WTC11 (cell line): ENCODE results near the gene SORT1. TPM values are rescaled to one million over a fixed set of nuclear protein-coding genes. Genes with fewer than 3 reads are reported as not detected.

ENCODE experiments used
- ATAC-seq: fragments of 200-7000 bp; cut with Tn5 transposase; 2 replicates; pipeline ENCODE4 v1.10.0; 2021; ENCODE audit warnings: mild to moderate bottlenecking, moderate library complexity
- CTCF ChIA-PET: fragments of 300-600 bp; sonication (Branson Sonifier 250); formaldehyde crosslinking; loops from one replicate; lab custom pipeline; 2021; ENCODE audit warnings: antibody characterized with exemption; lab: Charles Lee
- POLR2A ChIA-PET: fragments of 350-600 bp; sonication (Branson Sonifier 250); formaldehyde crosslinking; loops from one replicate; lab custom pipeline; 2021; ENCODE audit warnings: antibody characterized with exemption; lab: Charles Lee
- DNase-seq: peaks from one replicate; pipeline ENCODE4 v3.0.0; 2021; ENCODE audit warnings: low spot score
- H3K27ac Mint-ChIP-seq: 2 replicates; pipeline ENCODE4 v1.8.0; 2021; ENCODE audit warnings: mixed read lengths
- H3K27me3 Mint-ChIP-seq: 2 replicates; pipeline ENCODE4 v1.8.0; 2021; ENCODE audit warnings: low read depth, mild to moderate bottlenecking, moderate library complexity, mixed read lengths
- H3K36me3 Mint-ChIP-seq: 2 replicates; pipeline ENCODE4 v1.8.0; 2021; ENCODE audit warnings: mixed read lengths
- H3K4me1 Mint-ChIP-seq: 2 replicates; pipeline ENCODE4 v1.8.0; 2022; ENCODE audit warnings: mixed read lengths
- H3K4me3 Mint-ChIP-seq: 2 replicates; pipeline ENCODE4 v1.8.0; 2021; ENCODE audit warnings: mild to moderate bottlenecking, moderate library complexity, mixed read lengths
- H3K9me3 Mint-ChIP-seq: 2 replicates; pipeline ENCODE4 v1.8.0; 2021; ENCODE audit warnings: mixed read lengths
- AFF4 ChIP-seq: sonication (generic); formaldehyde crosslinking; IDR thresholded peaks from 2 replicates; pipeline ENCODE4 v1.8.1; 2023; ENCODE audit warnings: mild to moderate bottlenecking, missing genetic modification reagents, borderline replicate concordance
- ETV6 ChIP-seq: sonication (generic); formaldehyde crosslinking; IDR thresholded peaks from 2 replicates; pipeline ENCODE4 v1.8.1; 2022; ENCODE audit warnings: mild to moderate bottlenecking, missing genetic modification reagents
- GABPB1 ChIP-seq: sonication (generic); formaldehyde crosslinking; IDR thresholded peaks from 2 replicates; pipeline ENCODE4 v1.8.1; 2023; ENCODE audit warnings: mild to moderate bottlenecking, missing genetic modification reagents
- JAZF1 ChIP-seq: fragments of 250-450 bp; sonication (Bioruptor Pico); IDR thresholded peaks from 2 replicates; pipeline ENCODE4 v1.9.0; 2021; ENCODE audit warnings: moderate library complexity, mild to moderate bottlenecking, inconsistent platforms
- MLX ChIP-seq: sonication (generic); formaldehyde crosslinking; IDR thresholded peaks from 2 replicates; pipeline ENCODE4 v1.8.1; 2023; ENCODE audit warnings: mild to moderate bottlenecking, missing genetic modification reagents, moderate library complexity
- NFE2L1 ChIP-seq: sonication (generic); formaldehyde crosslinking; IDR thresholded peaks from 2 replicates; pipeline ENCODE4 v1.8.1; 2023; ENCODE audit warnings: missing genetic modification reagents
- NR2C2 ChIP-seq: sonication (generic); formaldehyde crosslinking; IDR thresholded peaks from 2 replicates; pipeline ENCODE4 v1.8.0; 2022; ENCODE audit warnings: mild to moderate bottlenecking, missing genetic modification reagents
- RORB ChIP-seq: fragments of 250-450 bp; sonication (Bioruptor Pico); IDR thresholded peaks from 2 replicates; pipeline ENCODE4 v1.9.0; 2021; ENCODE audit warnings: mild to moderate bottlenecking
- ZNF121 ChIP-seq: sonication (generic); formaldehyde crosslinking; IDR thresholded peaks from 2 replicates; pipeline ENCODE4 v1.8.0; 2023; ENCODE audit warnings: missing genetic modification reagents
- ZNF219 ChIP-seq: sonication (generic); formaldehyde crosslinking; IDR thresholded peaks from 2 replicates; pipeline ENCODE4 v1.8.0; 2023; ENCODE audit warnings: missing genetic modification reagents, mild to moderate bottlenecking, borderline replicate concordance
- ZNF396 ChIP-seq: fragments of 250-450 bp; sonication (Bioruptor Pico); IDR thresholded peaks from 2 replicates; pipeline ENCODE4 v1.8.0; 2021; ENCODE audit warnings: mild to moderate bottlenecking, moderate library complexity, borderline replicate concordance
- ZNF416 ChIP-seq: fragments of 250-450 bp; sonication (Bioruptor Pico); IDR thresholded peaks from 2 replicates; pipeline ENCODE4 v1.9.0; 2021; ENCODE audit warnings: mild to moderate bottlenecking, inconsistent platforms
- total RNA-seq: library from RNA; stranded (reverse); gene quantifications from 3 replicates; pipeline ENCODE4 v1.2.3, GENCODE V29; 2021
- TF ChIP-seq, protein P1 (sequence below): sonication (generic); formaldehyde crosslinking; IDR thresholded peaks from 2 replicates; pipeline ENCODE4 v1.8.1; 2022; ENCODE audit warnings: low read depth, mild to moderate bottlenecking, moderate library complexity, missing genetic modification reagents, borderline replicate concordance
- TF ChIP-seq, protein P2 (sequence below): fragments of 200-600 bp; IDR thresholded peaks from 2 replicates; pipeline ENCODE4 v1.8.0; 2022; ENCODE audit warnings: antibody characterized with exemption
- TF ChIP-seq, protein P3 (sequence below): sonication (generic); formaldehyde crosslinking; conservative IDR thresholded peaks from 2 replicates; pipeline ENCODE4 v1.8.1; 2022; ENCODE audit warnings: mild to moderate bottlenecking, missing genetic modification reagents
- TF ChIP-seq, protein P4 (sequence below): sonication (generic); formaldehyde crosslinking; IDR thresholded peaks from 2 replicates; pipeline ENCODE4 v1.8.0; 2022; ENCODE audit warnings: mild to moderate bottlenecking, missing genetic modification reagents
- TF ChIP-seq, protein P5 (sequence below): sonication (generic); formaldehyde crosslinking; IDR thresholded peaks from 2 replicates; pipeline ENCODE4 v1.8.0; 2023; ENCODE audit warnings: missing genetic modification reagents, mild to moderate bottlenecking, borderline replicate concordance
- TF ChIP-seq, protein P6 (sequence below): sonication (generic); formaldehyde crosslinking; IDR thresholded peaks from 2 replicates; pipeline ENCODE4 v1.8.0; 2023; ENCODE audit warnings: mild to moderate bottlenecking, missing genetic modification reagents

SORT1 gene
- total RNA-seq, 1 experiment from 2014 or later = 55.9 TPM

- ATAC-seq (no peak), DNase-seq (no peak)
- H3K36me3 Mint-ChIP-seq = peaks cover 17% of the 10 kb centered on the region
- no peak for TF ChIP-seq MLX (CRISPR knock-in tag)
- H3K9me3 Mint-ChIP-seq = no peaks in the 10 kb centered on the region
- H3K27me3 Mint-ChIP-seq = no peaks in the 10 kb centered on the region
- peaks cover 27% of the 10 kb centered on the region for H3K4me1 Mint-ChIP-seq
- 0 out of 2 replicates have a peak overlapping the region, but pooled peaks have one; percentile 13 for H3K27ac Mint-ChIP-seq
- POLR2A ChIA-PET = no interaction called here
- CTCF ChIA-PET = no interaction called here
- no peak overlapping the region for H3K4me3 Mint-ChIP-seq
Observed at GRCh38 chr1:109423498-109423897, 25.8 kb upstream of the SORT1 start.

DNA sequence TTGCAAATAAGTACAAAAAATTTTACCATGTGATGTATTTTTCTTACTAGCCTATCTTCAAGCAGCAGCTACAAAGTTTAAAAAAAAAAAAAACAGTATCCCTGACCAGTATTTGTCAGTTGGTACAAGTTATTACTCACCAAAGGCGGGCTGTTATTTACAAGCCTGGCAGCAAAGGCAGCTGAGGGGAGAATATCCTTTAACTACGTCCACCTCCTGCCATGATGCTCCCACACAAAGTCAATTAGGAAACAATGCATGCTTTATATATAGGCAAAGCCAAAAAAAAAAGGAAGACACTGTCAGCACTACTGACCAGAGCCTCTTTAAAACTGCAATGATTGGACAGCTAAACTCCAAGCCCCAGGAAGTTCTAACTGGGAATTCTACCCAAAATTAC, 14.8 kb upstream of the SORT1 start:
- POLR2A ChIA-PET = no interaction called here
- H3K27me3 Mint-ChIP-seq = no peaks in the 10 kb centered on the region
- no peaks in the 10 kb centered on the region for H3K9me3 Mint-ChIP-seq
- no peaks in the 10 kb centered on the region for H3K4me1 Mint-ChIP-seq
- H3K27ac Mint-ChIP-seq = no peak overlapping the region
- ATAC-seq (no peak), DNase-seq (no peak)
- CTCF ChIA-PET = interaction anchor here (1.3 kb wide), 1 partner anchor 121 kb away, joined by 8 read pairs; no protein-coding TSS in a partner anchor
- no peak overlapping the region for H3K4me3 Mint-ChIP-seq
- peaks cover 77% of the 10 kb centered on the region for H3K36me3 Mint-ChIP-seq
- no peak for TF ChIP-seq ZNF396 (CRISPR knock-in tag)
- TF ChIP-seq GABPB1 (CRISPR knock-in tag) = no peak
- no peak for TF ChIP-seq AFF4 (CRISPR knock-in tag)
- TF ChIP-seq NR2C2 (CRISPR knock-in tag) = no peak
- no peak for TF ChIP-seq NFE2L1 (CRISPR knock-in tag)
- TF ChIP-seq, protein P1, sequence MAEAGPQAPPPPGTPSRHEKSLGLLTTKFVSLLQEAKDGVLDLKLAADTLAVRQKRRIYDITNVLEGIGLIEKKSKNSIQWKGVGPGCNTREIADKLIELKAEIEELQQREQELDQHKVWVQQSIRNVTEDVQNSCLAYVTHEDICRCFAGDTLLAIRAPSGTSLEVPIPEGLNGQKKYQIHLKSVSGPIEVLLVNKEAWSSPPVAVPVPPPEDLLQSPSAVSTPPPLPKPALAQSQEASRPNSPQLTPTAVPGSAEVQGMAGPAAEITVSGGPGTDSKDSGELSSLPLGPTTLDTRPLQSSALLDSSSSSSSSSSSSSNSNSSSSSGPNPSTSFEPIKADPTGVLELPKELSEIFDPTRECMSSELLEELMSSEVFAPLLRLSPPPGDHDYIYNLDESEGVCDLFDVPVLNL (CRISPR knock-in tag) = no peak
- TF ChIP-seq RORB = no peak
- TF ChIP-seq, protein P2, sequence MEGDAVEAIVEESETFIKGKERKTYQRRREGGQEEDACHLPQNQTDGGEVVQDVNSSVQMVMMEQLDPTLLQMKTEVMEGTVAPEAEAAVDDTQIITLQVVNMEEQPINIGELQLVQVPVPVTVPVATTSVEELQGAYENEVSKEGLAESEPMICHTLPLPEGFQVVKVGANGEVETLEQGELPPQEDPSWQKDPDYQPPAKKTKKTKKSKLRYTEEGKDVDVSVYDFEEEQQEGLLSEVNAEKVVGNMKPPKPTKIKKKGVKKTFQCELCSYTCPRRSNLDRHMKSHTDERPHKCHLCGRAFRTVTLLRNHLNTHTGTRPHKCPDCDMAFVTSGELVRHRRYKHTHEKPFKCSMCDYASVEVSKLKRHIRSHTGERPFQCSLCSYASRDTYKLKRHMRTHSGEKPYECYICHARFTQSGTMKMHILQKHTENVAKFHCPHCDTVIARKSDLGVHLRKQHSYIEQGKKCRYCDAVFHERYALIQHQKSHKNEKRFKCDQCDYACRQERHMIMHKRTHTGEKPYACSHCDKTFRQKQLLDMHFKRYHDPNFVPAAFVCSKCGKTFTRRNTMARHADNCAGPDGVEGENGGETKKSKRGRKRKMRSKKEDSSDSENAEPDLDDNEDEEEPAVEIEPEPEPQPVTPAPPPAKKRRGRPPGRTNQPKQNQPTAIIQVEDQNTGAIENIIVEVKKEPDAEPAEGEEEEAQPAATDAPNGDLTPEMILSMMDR = no peak
- no peak for TF ChIP-seq ZNF219
- TF ChIP-seq, protein P3, sequence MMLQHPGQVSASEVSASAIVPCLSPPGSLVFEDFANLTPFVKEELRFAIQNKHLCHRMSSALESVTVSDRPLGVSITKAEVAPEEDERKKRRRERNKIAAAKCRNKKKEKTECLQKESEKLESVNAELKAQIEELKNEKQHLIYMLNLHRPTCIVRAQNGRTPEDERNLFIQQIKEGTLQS (CRISPR knock-in tag) = no peak
- TF ChIP-seq, protein P4, sequence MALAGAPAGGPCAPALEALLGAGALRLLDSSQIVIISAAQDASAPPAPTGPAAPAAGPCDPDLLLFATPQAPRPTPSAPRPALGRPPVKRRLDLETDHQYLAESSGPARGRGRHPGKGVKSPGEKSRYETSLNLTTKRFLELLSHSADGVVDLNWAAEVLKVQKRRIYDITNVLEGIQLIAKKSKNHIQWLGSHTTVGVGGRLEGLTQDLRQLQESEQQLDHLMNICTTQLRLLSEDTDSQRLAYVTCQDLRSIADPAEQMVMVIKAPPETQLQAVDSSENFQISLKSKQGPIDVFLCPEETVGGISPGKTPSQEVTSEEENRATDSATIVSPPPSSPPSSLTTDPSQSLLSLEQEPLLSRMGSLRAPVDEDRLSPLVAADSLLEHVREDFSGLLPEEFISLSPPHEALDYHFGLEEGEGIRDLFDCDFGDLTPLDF = no peak
- no peak for TF ChIP-seq ZNF121 (CRISPR knock-in tag)
- TF ChIP-seq, protein P5, sequence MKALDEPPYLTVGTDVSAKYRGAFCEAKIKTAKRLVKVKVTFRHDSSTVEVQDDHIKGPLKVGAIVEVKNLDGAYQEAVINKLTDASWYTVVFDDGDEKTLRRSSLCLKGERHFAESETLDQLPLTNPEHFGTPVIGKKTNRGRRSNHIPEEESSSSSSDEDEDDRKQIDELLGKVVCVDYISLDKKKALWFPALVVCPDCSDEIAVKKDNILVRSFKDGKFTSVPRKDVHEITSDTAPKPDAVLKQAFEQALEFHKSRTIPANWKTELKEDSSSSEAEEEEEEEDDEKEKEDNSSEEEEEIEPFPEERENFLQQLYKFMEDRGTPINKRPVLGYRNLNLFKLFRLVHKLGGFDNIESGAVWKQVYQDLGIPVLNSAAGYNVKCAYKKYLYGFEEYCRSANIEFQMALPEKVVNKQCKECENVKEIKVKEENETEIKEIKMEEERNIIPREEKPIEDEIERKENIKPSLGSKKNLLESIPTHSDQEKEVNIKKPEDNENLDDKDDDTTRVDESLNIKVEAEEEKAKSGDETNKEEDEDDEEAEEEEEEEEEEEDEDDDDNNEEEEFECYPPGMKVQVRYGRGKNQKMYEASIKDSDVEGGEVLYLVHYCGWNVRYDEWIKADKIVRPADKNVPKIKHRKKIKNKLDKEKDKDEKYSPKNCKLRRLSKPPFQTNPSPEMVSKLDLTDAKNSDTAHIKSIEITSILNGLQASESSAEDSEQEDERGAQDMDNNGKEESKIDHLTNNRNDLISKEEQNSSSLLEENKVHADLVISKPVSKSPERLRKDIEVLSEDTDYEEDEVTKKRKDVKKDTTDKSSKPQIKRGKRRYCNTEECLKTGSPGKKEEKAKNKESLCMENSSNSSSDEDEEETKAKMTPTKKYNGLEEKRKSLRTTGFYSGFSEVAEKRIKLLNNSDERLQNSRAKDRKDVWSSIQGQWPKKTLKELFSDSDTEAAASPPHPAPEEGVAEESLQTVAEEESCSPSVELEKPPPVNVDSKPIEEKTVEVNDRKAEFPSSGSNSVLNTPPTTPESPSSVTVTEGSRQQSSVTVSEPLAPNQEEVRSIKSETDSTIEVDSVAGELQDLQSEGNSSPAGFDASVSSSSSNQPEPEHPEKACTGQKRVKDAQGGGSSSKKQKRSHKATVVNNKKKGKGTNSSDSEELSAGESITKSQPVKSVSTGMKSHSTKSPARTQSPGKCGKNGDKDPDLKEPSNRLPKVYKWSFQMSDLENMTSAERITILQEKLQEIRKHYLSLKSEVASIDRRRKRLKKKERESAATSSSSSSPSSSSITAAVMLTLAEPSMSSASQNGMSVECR (CRISPR knock-in tag) = no peak
- TF ChIP-seq JAZF1 = no peak
- TF ChIP-seq ZNF416 = no peak
- no peak for TF ChIP-seq ETV6 (CRISPR knock-in tag)
- TF ChIP-seq, protein P6, sequence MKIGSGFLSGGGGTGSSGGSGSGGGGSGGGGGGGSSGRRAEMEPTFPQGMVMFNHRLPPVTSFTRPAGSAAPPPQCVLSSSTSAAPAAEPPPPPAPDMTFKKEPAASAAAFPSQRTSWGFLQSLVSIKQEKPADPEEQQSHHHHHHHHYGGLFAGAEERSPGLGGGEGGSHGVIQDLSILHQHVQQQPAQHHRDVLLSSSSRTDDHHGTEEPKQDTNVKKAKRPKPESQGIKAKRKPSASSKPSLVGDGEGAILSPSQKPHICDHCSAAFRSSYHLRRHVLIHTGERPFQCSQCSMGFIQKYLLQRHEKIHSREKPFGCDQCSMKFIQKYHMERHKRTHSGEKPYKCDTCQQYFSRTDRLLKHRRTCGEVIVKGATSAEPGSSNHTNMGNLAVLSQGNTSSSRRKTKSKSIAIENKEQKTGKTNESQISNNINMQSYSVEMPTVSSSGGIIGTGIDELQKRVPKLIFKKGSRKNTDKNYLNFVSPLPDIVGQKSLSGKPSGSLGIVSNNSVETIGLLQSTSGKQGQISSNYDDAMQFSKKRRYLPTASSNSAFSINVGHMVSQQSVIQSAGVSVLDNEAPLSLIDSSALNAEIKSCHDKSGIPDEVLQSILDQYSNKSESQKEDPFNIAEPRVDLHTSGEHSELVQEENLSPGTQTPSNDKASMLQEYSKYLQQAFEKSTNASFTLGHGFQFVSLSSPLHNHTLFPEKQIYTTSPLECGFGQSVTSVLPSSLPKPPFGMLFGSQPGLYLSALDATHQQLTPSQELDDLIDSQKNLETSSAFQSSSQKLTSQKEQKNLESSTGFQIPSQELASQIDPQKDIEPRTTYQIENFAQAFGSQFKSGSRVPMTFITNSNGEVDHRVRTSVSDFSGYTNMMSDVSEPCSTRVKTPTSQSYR = no peak
